ENCODE measurements around the gene DNAJC1.

GRCh38 chr10:21950566-21950965 is 53.0 kb downstream of the DNAJC1 start:
- TF ChIP-seq CTCF (tag by site-specific recombination; IDR thresholded peaks at IDR 0.05) (no peak), ZNF473 (tag by site-specific recombination; IDR thresholded peaks at IDR 0.05) (no peak), ZBTB26 (tag by site-specific recombination; optimal IDR thresholded peaks at IDR 0.05) (no peak), ZNF596 (tag by site-specific recombination; IDR thresholded peaks at IDR 0.05) (no peak), ZNF157 (tag by site-specific recombination; IDR thresholded peaks at IDR 0.05) (no peak), ZNF777 (tag by site-specific recombination; IDR thresholded peaks at IDR 0.05; ENCODE audit: borderline replicate concordance) (no peak)
- TF ChIP-seq, protein P1, sequence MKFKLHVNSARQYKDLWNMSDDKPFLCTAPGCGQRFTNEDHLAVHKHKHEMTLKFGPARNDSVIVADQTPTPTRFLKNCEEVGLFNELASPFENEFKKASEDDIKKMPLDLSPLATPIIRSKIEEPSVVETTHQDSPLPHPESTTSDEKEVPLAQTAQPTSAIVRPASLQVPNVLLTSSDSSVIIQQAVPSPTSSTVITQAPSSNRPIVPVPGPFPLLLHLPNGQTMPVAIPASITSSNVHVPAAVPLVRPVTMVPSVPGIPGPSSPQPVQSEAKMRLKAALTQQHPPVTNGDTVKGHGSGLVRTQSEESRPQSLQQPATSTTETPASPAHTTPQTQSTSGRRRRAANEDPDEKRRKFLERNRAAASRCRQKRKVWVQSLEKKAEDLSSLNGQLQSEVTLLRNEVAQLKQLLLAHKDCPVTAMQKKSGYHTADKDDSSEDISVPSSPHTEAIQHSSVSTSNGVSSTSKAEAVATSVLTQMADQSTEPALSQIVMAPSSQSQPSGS (tag by site-specific recombination; IDR thresholded peaks at IDR 0.05; ENCODE audit: low read depth) = no peak
- TF ChIP-seq, protein P2, sequence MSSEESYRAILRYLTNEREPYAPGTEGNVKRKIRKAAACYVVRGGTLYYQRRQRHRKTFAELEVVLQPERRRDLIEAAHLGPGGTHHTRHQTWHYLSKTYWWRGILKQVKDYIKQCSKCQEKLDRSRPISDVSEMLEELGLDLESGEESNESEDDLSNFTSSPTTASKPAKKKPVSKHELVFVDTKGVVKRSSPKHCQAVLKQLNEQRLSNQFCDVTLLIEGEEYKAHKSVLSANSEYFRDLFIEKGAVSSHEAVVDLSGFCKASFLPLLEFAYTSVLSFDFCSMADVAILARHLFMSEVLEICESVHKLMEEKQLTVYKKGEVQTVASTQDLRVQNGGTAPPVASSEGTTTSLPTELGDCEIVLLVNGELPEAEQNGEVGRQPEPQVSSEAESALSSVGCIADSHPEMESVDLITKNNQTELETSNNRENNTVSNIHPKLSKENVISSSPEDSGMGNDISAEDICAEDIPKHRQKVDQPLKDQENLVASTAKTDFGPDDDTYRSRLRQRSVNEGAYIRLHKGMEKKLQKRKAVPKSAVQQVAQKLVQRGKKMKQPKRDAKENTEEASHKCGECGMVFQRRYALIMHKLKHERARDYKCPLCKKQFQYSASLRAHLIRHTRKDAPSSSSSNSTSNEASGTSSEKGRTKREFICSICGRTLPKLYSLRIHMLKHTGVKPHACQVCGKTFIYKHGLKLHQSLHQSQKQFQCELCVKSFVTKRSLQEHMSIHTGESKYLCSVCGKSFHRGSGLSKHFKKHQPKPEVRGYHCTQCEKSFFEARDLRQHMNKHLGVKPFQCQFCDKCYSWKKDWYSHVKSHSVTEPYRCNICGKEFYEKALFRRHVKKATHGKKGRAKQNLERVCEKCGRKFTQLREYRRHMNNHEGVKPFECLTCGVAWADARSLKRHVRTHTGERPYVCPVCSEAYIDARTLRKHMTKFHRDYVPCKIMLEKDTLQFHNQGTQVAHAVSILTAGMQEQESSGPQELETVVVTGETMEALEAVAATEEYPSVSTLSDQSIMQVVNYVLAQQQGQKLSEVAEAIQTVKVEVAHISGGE (tag by site-specific recombination; conservative IDR thresholded peaks at IDR 0.05; ENCODE audit: low read depth) = no peak
